OCI-M1 (cell line): ENCODE data around the gene LIME1.

Experiments used
- DNase-seq: peaks from one replicate; lab custom pipeline; 2025; lab: John Stamatoyannopoulos, UW

LIME1 gene

DNA sequence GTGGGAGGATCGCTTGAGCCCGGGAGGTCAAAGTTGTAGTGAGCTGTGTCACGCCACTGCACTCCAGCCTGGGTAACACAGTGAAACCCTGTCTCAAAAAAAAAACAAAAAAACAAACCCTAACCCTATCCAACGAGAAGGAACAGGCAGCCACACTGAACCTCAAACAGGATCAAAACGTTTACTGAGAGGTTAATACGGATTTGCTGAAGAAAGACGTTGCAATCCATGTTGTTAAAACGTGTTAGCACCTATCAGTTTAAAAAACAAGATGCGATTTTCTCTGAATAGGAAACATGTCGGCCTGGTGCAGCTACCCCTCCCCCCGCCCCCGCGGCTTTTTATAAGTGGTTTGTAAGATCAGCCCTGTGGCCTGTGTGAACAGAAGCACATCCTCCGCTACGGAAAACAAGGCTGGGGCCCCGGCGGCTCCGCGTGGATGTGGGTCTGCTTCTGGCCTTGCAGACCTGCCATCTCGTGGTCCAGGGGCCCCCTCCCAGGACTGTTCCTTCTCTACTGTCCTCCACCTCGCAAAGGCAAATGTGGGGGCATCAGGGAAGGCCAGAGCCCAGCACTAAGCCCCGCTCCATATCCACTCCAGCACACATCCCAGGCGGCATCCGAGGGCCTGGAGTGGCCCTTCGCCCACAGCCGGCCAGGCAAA lies 14.5 kb downstream of the LIME1 start:
- DNase-seq = no peak

DNA sequence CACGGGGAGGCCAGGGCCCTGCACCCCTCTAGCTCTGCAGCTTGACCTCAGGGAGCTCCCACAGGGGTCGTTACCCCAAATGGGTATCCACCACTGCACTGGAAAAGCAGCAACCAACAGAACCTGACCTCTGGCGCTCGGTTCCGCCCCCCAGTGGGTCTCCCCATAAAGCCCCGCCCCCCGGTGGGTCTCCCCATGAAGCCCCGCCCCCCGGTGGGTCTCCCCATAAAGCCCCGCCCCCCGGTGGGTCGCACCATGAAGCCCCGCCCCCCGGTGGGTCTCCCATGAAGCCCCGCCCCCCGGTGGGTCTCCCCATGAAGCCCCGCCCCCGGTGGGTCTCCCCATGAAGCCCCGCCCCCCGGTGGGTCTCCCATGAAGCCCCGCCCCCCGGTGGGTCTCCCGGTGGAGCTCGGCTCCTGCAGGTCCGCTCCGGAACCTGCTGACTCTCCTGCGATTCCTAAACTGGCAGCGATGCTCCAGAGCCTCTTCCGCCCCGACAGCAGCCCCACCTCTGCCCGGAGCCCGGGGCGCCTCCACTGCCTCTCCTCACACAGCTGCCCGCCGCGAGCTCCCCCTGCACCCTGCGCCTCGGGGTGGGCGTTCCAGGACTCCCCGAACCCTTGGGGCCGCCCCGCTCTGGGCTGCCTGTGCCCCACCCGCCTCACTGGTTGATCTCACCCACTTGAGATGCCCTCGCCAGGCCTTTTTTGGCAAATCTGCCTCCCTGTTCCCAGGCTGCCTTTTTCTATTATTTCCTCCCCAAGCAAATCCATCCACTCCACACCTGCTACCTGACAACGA lies 15.2 kb downstream of the LIME1 start:
- no peak for DNase-seq

DNA sequence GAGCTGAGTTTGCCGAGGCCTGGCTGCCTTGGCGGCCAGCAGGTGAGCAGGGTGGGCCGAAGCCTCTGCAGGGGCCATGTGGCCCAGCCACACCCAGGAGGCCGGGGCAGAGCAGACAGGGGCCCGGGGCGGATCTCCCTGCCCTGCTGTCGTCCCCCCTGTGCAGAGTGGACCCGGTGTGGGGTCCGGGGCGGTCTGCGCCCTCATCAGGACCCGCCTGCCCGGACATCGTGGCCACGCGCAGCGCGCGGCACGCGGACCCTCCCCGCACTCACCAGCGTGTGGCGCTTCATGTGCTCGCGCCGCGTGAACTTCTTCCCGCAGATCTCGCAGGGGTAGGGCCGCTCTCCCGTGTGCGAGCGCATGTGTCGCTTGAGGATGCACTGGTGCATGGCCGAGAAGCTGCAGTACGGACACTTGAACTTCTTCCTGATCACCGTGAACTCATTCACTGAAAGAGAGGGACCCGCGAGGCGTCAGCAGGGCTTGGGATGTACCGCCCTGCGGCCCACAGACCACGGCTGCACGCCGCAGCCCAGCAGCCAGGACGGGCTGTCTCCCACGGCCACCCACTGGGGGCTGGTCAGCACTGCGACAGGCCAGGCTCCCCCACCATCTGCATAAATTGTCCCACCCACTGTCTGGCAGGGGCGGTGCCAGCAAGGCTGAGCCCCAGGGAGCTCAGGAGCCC lies 16.1 kb downstream of the LIME1 start:
- no peak for DNase-seq

DNA sequence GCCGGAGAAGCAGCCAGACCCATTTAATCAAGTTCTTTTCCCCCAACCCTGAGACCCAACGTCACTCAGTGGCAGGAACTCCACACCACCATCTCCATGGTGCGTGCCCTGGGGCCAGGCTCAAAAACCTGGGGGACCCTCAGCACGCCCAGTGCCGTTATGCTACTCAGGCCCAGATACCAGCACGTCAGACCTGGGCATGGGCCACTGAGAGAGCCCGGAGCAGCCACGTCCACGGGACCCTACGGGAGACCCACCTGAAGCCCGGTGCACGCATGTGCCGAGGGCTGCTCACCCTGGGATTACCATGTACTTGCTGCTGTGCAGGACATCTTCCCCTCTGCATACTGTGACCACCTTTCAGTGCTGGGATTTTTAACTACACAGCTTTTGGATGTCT lies 16.9 kb downstream of the LIME1 start:
- no peak for DNase-seq

DNA sequence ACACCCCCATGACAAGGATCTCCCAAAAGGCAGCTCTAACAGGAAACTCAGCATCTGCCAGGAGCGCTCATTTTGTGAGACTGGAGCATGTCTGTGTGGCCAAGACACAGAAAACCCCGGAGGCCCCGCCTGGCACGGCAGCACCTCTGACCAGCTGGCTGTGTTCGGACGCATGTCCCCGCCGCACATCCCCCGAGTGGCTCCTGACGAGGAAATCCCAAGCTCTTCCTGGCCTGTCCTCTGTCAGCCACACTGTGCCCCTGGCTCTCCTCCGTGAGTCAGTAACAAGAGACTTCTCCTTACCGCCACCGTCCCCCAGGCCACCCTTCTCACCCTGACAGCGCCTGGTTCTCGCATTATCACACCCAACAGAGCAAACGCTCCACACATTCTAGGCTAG lies 17.5 kb downstream of the LIME1 start:
- no peak for DNase-seq

DNA sequence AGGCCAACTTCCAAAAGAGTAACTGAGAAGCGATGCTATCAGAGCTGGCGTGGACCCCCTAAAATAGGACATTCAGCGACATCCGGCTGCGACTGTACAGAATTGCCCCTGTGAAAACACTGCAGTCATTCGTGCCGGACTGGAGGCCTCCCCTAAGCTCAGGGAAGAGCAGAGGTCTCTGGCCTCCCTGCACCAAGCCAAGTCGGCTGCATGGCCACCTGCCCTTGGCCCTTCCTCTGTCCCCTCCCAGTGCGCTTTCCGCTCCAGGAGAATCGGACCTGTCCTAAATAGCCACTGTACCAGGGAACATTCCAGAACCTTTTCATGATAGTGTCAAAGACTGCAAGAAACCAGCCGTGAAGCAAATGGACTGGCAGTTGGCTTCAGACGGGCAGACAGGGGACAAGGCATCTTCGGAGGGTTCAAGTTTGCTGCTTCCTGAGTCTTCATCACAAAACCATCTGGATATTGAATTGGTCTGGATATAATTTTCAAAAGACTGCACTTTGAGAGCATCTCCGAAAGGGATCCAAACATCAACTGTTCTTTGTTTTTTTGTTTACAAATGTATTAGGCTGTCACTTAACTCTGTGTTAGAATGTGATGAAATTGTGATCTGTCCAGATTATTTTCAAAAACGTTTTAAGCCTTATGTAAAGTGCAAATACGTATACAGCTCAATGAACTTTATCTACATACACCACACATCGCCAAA lies 19.6 kb downstream of the LIME1 start:
- DNase-seq = no peak

DNA sequence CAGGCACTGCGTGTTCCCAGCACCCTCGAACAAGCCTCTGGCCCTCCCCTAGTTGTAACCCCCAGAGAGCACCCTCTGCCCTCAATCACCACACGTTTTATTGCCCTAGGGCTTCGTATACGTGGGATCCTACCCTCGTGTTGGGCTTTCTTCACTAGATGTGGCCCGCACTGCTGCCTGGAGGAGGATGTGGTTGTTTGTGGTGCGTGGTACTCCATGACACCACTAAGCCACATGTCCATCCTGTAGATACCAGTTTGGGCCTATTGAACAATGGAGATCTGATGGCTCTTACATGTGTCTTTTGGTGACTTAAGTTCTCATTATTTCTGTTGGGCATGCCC lies 20.2 kb downstream of the LIME1 start:
- DNase-seq = peak; percentile 13

DNA sequence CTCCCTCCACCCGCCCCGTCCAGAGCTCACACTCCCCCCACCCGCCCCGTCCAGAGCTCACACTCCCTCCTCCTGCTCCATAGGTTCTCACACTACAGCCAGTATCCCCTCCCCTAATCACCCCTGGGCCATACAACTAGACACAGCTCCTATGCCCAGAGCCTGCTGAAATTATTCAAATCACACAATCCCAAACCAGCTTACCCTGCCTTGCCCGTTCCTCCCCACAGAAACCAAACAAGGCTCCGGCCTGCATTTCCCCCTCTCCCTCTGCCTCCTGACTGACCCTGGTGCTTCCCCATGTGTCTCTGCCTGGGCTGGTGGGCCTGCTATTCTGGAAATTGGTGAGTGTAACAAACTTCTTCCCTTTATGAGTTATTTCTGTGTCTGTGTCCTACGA lies 21.7 kb downstream of the LIME1 start:
- DNase-seq = no peak

DNA sequence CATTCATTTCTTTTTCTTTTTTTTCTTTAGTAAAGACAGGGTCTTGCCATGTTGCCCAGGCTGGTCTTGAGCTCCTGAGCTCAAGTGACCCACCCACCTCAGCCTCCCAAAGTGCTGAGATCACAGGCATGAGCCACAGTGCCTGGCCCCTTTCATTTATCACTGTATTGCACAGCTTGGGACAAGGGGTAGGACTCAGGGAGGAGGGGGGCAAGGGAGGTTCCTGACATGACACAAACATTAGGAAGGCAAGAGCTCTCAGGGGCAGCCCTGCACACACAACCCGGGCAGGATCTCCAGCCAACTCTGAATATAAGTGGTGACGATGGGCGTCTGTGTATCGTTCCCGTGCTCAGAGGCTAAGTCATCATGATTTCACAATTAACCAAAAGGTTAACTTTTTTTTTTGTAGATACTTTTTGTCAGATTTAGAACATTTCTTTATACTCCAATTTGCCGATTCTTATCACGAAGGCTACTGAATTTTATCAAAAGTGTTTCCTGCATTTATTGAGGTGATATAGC lies 23.0 kb downstream of the LIME1 start:
- DNase-seq = no peak

DNA sequence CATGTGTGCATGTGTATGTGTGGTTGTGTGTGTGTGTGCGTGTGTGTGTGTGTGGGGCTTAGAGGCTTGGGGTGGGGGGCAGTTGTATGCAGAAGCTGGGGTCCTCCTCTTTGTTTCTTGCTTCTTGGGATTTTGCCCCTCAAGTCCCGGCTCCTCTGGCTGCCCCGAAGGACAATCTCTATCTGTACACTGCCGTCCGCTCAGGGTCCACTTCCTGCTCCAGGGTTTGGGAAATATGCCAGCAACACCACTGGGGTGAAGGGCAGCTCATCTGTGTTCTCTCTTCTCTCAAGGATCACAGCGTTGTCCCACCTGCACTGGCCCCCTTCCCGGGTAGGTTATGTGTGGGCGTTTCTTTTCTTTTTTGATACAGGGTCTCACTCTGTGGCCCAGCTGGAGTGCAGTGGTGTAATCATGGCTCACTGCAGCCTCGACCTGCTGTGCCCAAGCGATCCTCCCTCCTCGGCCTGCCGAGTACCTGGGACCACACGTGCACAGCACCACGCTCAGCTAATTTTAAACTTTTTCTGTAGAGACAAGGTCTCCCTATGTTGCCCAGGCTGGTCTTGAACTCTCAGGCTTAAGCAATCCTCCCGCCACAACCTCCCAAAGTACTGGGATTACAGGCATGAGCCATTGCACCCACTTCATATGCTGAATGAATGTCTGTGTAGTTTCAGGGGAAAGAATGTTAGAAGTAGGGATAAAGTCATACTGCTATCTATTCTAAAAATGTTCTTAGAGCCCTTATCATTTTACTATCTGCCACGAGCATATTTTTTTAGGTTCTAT lies 28.8 kb downstream of the LIME1 start:
- no peak for DNase-seq

DNA sequence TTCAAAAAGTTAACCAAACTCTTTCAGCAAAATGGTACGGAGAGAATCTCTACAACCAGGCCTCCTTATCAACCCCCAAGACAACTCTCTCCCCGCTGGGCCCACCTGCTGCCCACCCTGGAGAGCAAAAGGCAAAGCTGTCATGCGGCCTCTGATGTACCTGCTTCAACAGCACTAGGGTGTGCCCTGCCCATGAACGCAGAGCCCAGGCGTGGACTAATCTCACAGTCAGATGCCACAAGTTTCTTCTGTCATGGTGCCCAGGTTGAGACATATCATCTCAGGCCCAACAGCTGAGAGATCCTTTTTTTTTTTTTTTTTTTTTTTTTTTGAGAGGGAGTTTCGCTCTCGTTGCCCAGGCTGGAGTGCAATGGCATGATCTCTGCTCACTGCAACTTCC lies 29.4 kb downstream of the LIME1 start:
- DNase-seq = no peak

DNA sequence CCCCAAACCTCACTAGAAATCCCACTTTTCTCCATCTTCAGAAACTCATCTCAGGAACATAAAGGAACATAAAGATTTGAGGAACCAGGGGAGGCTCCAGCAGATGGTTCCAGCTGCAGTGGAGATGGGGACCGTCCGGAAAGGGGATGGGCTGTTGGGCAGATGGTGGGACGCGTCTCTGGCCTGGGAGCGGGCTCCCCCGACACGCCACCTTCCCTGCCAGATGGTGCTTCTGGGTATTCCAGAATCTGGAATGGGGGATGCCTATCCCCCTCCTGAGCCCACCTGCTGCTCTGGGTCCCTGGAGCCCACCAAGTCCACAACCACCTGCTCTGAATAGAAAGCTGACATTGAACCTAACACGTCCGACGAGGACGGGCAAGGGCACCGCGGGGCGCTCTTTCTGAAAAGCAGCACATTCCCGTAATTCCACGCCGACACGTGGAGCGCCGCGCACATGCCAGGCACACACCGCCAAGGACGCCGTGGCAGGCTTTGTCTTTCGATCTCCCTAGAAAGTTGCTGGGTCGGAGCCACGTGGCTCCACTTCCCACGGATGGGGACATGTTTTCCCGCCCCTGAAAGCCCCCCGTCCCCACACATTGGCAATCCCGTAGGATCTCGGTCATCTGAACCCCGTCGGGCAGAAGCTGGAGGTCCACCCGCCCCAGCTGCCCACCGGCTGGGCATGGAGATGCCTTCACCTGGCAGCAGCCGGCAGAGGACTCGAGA lies 30.4 kb downstream of the LIME1 start:
- DNase-seq = no peak

DNA sequence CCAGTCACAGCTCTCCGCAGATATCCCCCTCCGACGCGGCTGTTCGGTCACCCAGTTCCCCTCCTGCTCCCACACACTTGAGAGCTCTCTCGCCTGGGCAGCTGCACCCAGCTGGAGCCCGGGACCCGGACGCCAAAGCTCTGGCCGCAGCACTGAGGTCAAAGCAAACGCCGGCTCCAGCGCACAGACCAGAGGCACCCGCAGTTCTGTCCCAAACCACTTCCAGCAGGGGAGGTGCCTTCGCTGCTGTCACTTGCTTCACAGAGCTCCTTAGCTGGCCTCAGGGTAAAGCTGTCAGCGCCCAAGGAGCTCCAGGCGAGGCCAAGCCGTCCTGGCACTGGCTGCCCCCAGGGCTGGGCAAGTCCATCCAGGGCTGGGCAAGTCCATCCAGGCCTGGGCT lies 31.0 kb downstream of the LIME1 start:
- no peak for DNase-seq

DNA sequence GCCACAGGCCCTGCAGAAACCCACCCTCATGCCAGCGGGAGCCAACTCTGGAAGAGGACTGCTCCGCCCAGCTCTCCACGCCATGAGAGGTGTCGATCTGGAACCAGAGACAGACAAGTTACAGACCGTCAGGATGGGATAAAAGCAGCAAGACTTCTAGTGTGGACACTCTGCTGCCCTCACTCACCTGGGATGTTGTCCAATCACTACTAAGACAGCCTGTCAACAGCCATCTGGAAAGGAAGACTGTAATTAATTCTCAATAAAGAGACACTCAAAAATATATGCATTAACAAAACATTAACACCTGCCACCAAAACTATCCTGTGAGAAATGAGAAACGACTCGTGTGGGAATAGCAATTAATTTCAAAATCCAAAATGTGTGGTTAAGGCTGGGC lies 31.4 kb downstream of the LIME1 start:
- no peak for DNase-seq

DNA sequence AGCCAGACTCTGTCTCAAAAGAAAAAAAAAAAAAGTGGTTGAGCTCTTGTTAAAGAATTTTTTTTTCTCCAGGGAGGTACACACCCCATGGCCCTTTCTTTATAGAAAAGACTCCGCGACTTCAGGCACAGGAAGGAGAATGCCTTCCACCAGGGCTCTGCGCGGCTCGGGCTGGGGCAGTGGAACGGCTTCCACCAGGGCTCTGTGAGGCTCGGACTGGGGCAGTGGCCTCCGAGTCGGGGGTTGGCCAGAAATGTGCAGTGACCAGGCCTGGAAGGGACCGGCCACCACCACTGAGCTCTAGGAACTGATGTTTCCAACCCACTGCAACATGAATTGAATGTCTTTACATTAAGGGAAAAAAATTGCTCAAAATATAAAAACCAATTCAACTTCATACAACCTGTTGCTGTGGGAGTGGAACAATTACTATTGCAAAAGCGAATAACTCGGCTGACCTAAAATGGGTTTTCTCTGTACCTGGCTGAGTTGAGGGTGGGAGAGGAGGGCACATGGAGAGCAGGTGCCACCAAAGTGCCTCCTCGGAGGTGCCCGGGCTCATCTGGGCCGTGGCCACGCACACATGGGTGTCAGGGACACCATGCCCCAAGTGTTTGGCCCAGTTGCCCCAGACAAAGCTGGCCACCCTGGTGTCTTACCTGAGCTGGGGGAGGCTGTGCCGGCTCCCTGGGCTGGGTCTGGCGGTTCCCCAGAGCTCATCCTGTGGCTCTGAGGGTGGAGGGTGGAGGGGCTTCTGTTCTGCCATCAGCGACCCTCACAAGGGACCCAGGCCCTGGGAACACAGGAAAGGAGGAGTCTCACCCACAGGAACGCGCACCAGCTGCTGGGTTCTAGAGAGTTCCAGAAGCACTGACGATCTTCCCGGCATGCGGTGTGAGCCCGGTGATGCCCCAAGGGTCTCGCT lies 32.4 kb downstream of the LIME1 start:
- no peak for DNase-seq

DNA sequence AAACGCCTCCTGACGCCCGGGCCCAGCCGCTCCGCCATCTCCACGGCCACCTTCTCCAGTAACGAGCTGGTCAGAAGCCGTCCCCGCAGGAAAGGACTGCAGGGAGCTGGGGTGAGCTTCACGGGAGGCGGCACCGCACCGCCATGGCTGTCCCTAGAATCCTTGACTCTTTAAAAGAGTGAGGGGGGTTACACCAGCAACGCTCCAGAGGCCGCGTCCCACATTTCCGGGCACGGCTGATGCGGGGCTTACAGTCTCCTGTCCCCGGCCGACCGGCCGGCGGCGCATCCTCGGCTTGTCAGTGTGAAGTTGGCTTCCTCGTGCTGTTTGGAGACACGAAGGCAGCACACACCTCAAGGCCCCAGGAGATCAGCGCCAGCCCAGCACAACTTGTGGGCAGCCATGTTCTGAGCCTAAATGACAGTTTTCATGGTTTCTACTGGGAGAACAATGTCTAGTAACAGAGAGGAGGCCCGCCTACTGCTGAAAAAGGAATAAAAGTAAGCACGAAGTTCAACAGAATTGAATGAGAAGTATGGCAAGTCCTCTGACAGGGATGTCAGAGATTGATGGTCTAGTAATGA lies 33.5 kb downstream of the LIME1 start:
- DNase-seq = no peak

DNA sequence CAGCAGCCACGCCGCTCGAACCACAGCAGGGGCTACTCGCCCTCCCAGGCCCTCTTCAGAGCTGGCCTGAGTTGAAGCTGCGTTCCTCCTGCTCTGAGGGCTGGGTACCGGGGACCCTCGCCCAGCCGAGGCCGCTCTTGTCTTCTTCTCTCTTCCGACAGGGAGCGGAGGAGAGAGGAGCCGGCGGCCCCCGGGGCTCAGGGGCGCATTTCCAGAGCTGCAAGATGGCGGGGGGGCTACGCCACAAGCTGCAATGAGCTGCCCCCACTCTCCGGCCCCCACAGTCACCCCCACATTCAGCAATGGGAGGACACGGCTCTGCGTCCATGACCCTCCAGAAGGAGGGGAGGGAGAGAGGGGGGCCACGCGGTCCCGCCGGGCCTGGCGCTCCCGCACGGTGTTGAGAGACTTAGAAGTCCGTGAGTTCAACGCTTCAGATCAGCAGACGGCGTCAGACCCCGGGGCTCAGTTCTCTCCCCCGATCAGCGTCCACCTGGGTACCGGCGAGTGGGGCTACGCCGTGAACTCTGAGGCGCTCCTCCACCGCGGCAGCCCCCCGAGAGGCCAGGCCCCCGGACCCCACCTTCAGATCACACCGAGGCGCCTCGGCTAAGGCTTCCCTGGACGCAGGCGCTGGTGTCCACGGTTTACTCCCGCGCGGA lies 34.7 kb downstream of the LIME1 start:
- DNase-seq = no peak

DNA sequence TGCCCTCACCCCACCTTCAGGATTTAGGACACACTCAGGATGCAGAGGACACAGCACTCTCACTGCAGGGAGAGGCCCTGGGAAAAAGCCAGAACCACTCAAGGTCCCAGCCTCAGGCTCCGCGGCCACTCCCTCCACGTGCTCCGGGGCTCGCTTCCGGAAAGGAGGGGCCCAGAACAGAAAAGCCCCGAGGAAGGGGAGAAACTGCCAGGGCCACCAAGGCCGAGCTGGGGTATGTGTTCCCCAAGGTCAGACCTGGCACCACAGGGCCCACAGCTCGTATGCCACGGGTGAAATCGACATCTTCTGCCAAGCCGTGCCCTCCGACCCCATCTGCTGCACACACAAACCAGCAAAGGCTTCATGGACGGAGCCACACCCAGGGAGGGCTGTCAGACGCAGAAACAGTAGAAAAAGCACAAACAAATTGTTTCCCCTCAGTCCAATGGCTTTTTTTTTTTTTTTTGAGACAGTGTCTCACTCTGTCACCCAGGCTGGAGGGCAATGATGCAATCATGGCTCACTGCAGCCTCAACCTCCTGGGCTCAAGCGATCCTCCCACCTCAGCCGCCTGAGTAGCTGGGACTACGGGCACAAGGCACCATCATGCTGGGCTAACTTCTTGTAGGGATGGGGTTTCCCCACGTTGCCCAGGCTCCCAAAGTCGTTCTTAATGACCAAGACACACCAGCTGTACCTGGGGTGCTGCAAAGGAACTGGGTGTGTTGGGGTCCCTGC lies 36.5 kb downstream of the LIME1 start:
- peak; percentile 32 for DNase-seq
